ENCODE measurements around the gene KIF21A. TPM values are rescaled to one million over a fixed set of nuclear protein-coding genes. Genes with fewer than 3 reads are reported as not detected.

KIF21A gene
- total RNA-seq, 2 experiments from 2014 or later, result 28.5 to 30.5 TPM

- no peak overlapping the region for H3K27ac Mint-ChIP-seq
- H3K4me1 Mint-ChIP-seq (ENCODE audit: low read depth), result no peaks in the 10 kb centered on the region
- POLR2A ChIA-PET, result no interaction called here
- H3K36me3 Mint-ChIP-seq, result no peaks in the 10 kb centered on the region
- no peaks in the 10 kb centered on the region for H3K9me3 Mint-ChIP-seq
- intact Hi-C loops (cut with micrococcal nuclease), result no loop called here
- no peak overlapping the region for H3K4me3 Mint-ChIP-seq
- DNase-seq, result no peak
- H3K27me3 Mint-ChIP-seq, result no peaks in the 10 kb centered on the region
- CTCF ChIA-PET, result no interaction called here
These were observed 16.1 kb upstream of the KIF21A start for GRCh38 chr12:39459027-39459434.

- CTCF ChIA-PET, result no interaction called here
- Mint-ChIP-seq H3K9me3 (no peaks in the 10 kb centered on the region), H3K4me3 (no peak overlapping the region), H3K36me3 (no peaks in the 10 kb centered on the region), H3K4me1 (ENCODE audit: low read depth) (no peaks in the 10 kb centered on the region), H3K27ac (no peak overlapping the region), H3K27me3 (no peaks in the 10 kb centered on the region)
- intact Hi-C loops (cut with micrococcal nuclease), result no loop called here
- no peak for DNase-seq
- POLR2A ChIA-PET, result no interaction called here
These were observed 9.1 kb upstream of the KIF21A start for GRCh38 chr12:39451977-39452376.

GRCh38 chr12:39448038-39448437 is 5.1 kb upstream of the KIF21A start:
- Mint-ChIP-seq H3K27ac (no peak overlapping the region), H3K9me3 (no peaks in the 10 kb centered on the region), H3K27me3 (no peaks in the 10 kb centered on the region), H3K4me1 (ENCODE audit: low read depth) (peaks cover 5% of the 10 kb centered on the region), H3K36me3 (no peaks in the 10 kb centered on the region), H3K4me3 (no peak overlapping the region)
- ChIA-PET CTCF (no interaction called here), POLR2A (no interaction called here)
- no peak for DNase-seq
- intact Hi-C loops (cut with micrococcal nuclease), result loop anchor here (10.0 kb wide), 1 partner anchor 133 kb away; no protein-coding TSS in a partner anchor

GRCh38 chr12:39443929-39444209 is 949 bp upstream of the KIF21A start:
- no peaks in the 10 kb centered on the region for H3K9me3 Mint-ChIP-seq
- H3K36me3 Mint-ChIP-seq, result no peaks in the 10 kb centered on the region
- ChIA-PET CTCF (interaction anchor here (0.6 to 1.5 kb wide), 3 partner anchors 124 to 173 kb away, joined by 3 to 6 read pairs (median 4); no protein-coding TSS in a partner anchor), POLR2A (interaction anchor here (2.1 kb wide), 2 partner anchors 176 to 177 kb away, joined by 10 to 15 read pairs; partner anchors contain the start of gene ABCD2)
- intact Hi-C loops (cut with micrococcal nuclease), result loop anchor here (1.0 to 10.0 kb wide), 7 partner anchors 23 to 248 kb away; no protein-coding TSS in a partner anchor
- no peak for DNase-seq
- peak overlapping the region; percentile 59 for H3K4me3 Mint-ChIP-seq
- peak overlapping the region; percentile 26 for H3K27ac Mint-ChIP-seq
- H3K27me3 Mint-ChIP-seq, result no peaks in the 10 kb centered on the region
- H3K4me1 Mint-ChIP-seq (ENCODE audit: low read depth), result peaks cover 22% of the 10 kb centered on the region

- CTCF ChIA-PET, result interaction anchor here (0.6 to 0.9 kb wide), 2 partner anchors 249 to 568 kb away, joined by 3 read pairs; no protein-coding TSS in a partner anchor
- POLR2A ChIA-PET, result interaction anchor here (1.6 to 2.1 kb wide), 3 partner anchors 24 to 178 kb away, joined by 3 to 15 read pairs (median 10); partner anchors contain the start of gene ABCD2
- DNase-seq, result no peak
- Mint-ChIP-seq H3K27ac (peak overlapping the region; percentile 88), H3K9me3 (no peaks in the 10 kb centered on the region), H3K36me3 (no peaks in the 10 kb centered on the region), H3K27me3 (no peaks in the 10 kb centered on the region), H3K4me1 (ENCODE audit: low read depth) (peaks cover 24% of the 10 kb centered on the region), H3K4me3 (peak overlapping the region; percentile 98)
- intact Hi-C loops (cut with micrococcal nuclease), result loop anchor here (1.0 to 10.0 kb wide), 8 partner anchors 25 to 664 kb away; partner anchors contain the start of gene SLC2A13
These were observed 164 bp downstream of the KIF21A start for GRCh38 chr12:39442831-39443080.

- Mint-ChIP-seq H3K9me3 (no peaks in the 10 kb centered on the region), H3K36me3 (no peaks in the 10 kb centered on the region), H3K27ac (peak overlapping the region; percentile 88), H3K27me3 (no peaks in the 10 kb centered on the region), H3K4me1 (ENCODE audit: low read depth) (peaks cover 24% of the 10 kb centered on the region), H3K4me3 (peak overlapping the region; percentile 98)
- ChIA-PET POLR2A (interaction anchor here (1.6 to 2.1 kb wide), 3 partner anchors 25 to 179 kb away, joined by 3 to 15 read pairs (median 10); partner anchors contain the start of gene ABCD2), CTCF (interaction anchor here (0.6 kb wide), 1 partner anchor 250 kb away, joined by 3 read pairs; no protein-coding TSS in a partner anchor)
- intact Hi-C loops (cut with micrococcal nuclease), result loop anchor here (1.0 to 10.0 kb wide), 5 partner anchors 39 to 664 kb away; partner anchors contain the start of gene SLC2A13
- peak; percentile 67 for DNase-seq
These were observed 723 bp downstream of the KIF21A start for GRCh38 chr12:39441963-39442830.

- intact Hi-C loops (cut with micrococcal nuclease), result loop anchor here (5.0 to 10.0 kb wide), 2 partner anchors 127 to 251 kb away; no protein-coding TSS in a partner anchor
- H3K4me3 Mint-ChIP-seq, result peak overlapping the region; percentile 98
- no peak for DNase-seq
- peaks cover 24% of the 10 kb centered on the region for H3K4me1 Mint-ChIP-seq (ENCODE audit: low read depth)
- no peak overlapping the region for H3K27ac Mint-ChIP-seq
- ChIA-PET POLR2A (interaction anchor here (1.6 kb wide), 1 partner anchor 26 kb away, joined by 3 read pairs; no protein-coding TSS in a partner anchor), CTCF (no interaction called here)
- H3K36me3 Mint-ChIP-seq, result no peaks in the 10 kb centered on the region
- H3K9me3 Mint-ChIP-seq, result no peaks in the 10 kb centered on the region
- no peaks in the 10 kb centered on the region for H3K27me3 Mint-ChIP-seq
These were observed 1.5 kb downstream of the KIF21A start for GRCh38 chr12:39441189-39441962.

GRCh38 chr12:39440781-39441180 is 2.1 kb downstream of the KIF21A start:
- peaks cover 24% of the 10 kb centered on the region for H3K4me1 Mint-ChIP-seq (ENCODE audit: low read depth)
- no peak for DNase-seq
- ChIA-PET CTCF (no interaction called here), POLR2A (no interaction called here)
- no peaks in the 10 kb centered on the region for H3K9me3 Mint-ChIP-seq
- H3K4me3 Mint-ChIP-seq, result peak overlapping the region; percentile 18
- no peaks in the 10 kb centered on the region for H3K36me3 Mint-ChIP-seq
- no peak overlapping the region for H3K27ac Mint-ChIP-seq
- H3K27me3 Mint-ChIP-seq, result no peaks in the 10 kb centered on the region
- intact Hi-C loops (cut with micrococcal nuclease), result loop anchor here (5.0 to 10.0 kb wide), 2 partner anchors 126 to 252 kb away; no protein-coding TSS in a partner anchor

GRCh38 chr12:39440101-39440500 is 2.8 kb downstream of the KIF21A start:
- H3K27ac Mint-ChIP-seq, result no peak overlapping the region
- ChIA-PET CTCF (no interaction called here), POLR2A (no interaction called here)
- H3K36me3 Mint-ChIP-seq, result no peaks in the 10 kb centered on the region
- H3K9me3 Mint-ChIP-seq, result no peaks in the 10 kb centered on the region
- no peak for DNase-seq
- no peaks in the 10 kb centered on the region for H3K27me3 Mint-ChIP-seq
- H3K4me3 Mint-ChIP-seq, result no peak overlapping the region
- peaks cover 24% of the 10 kb centered on the region for H3K4me1 Mint-ChIP-seq (ENCODE audit: low read depth)
- intact Hi-C loops (cut with micrococcal nuclease), result loop anchor here (5.0 to 10.0 kb wide), 2 partner anchors 125 to 252 kb away; no protein-coding TSS in a partner anchor

- H3K36me3 Mint-ChIP-seq, result no peaks in the 10 kb centered on the region
- H3K9me3 Mint-ChIP-seq, result no peaks in the 10 kb centered on the region
- H3K4me3 Mint-ChIP-seq, result no peak overlapping the region
- ChIA-PET CTCF (no interaction called here), POLR2A (no interaction called here)
- no peaks in the 10 kb centered on the region for H3K27me3 Mint-ChIP-seq
- H3K27ac Mint-ChIP-seq, result no peak overlapping the region
- intact Hi-C loops (cut with micrococcal nuclease), result no loop called here
- DNase-seq, result no peak
- H3K4me1 Mint-ChIP-seq (ENCODE audit: low read depth), result peaks cover 4% of the 10 kb centered on the region
These were observed 7.4 kb downstream of the KIF21A start for GRCh38 chr12:39435531-39435930.

- POLR2A ChIA-PET, result no interaction called here
- Mint-ChIP-seq H3K4me1 (ENCODE audit: low read depth) (peaks cover 8% of the 10 kb centered on the region), H3K27me3 (no peaks in the 10 kb centered on the region), H3K9me3 (no peaks in the 10 kb centered on the region), H3K4me3 (no peak overlapping the region), H3K36me3 (peaks cover 2% of the 10 kb centered on the region), H3K27ac (no peak overlapping the region)
- no peak for DNase-seq
- intact Hi-C loops (cut with micrococcal nuclease), result no loop called here
- CTCF ChIA-PET, result no interaction called here
These were observed 11.1 kb downstream of the KIF21A start for GRCh38 chr12:39431797-39432196.
